GM19468 (cell line): ENCODE measurements around the gene RAD1.
"Not testable (repeated sequence)": the region's sequence is repeated elsewhere in the genome, so short reads cannot be mapped to it uniquely, and the experiment has no call there.

ENCODE experiments used
- ATAC-seq: cut with Tn5 transposase; IDR thresholded peaks from one replicate; pipeline ENCODE4 v1.9.1; 2021; ENCODE audit warnings: mild to moderate bottlenecking, moderate library complexity, moderate number of reproducible peaks; ENCODE audit not compliant: unreplicated experiment; ENCODE audit errors: extremely low read depth

The RAD1 gene, protein sequence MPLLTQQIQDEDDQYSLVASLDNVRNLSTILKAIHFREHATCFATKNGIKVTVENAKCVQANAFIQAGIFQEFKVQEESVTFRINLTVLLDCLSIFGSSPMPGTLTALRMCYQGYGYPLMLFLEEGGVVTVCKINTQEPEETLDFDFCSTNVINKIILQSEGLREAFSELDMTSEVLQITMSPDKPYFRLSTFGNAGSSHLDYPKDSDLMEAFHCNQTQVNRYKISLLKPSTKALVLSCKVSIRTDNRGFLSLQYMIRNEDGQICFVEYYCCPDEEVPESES

DNA sequence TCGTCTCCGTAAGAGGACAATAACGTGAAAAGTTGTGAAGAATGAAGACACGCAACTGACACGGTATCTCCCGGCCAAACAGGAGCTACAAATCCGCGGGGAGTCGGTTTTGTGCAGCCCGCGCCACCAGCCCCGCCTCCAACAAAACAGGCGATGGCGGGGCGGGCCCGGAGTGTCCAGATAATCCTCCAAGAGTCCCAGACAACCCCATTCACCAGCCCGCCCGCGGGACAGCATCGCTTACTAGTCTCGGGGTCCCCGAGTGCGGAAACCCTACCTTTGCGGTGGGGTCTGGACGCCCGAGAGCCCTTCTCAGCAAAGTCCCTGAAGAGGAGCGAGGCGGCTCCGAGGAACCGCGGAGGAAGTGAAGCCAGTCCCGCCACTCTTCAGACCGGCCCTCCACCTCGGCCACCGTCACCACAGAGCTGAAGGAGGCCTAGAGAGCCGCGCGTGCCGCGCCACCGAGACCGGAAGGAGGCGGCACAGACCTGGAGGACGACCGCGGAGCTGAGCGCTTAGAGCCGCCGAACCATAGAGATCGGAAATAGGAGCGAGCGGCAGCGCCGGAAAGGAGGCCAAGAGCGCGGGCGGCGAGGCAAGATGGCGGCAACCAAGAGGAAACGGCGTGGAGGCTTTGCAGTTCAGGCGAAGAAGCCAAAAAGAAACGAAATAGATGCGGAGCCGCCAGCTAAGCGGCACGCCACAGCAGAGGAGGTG is at the start of gene RAD1, which contains the start of gene BRIX1:
Gene RAD1 (minus strand): TSS at position 366 of the 717 bp plus-strand sequence. CDS start 612 bp downstream, outside the sequence.
Gene BRIX1 (plus strand): TSS at position 573 of the 717 bp plus-strand sequence. CDS start 28 bp downstream, at position 601.
- peak; percentile 100 for ATAC-seq

DNA sequence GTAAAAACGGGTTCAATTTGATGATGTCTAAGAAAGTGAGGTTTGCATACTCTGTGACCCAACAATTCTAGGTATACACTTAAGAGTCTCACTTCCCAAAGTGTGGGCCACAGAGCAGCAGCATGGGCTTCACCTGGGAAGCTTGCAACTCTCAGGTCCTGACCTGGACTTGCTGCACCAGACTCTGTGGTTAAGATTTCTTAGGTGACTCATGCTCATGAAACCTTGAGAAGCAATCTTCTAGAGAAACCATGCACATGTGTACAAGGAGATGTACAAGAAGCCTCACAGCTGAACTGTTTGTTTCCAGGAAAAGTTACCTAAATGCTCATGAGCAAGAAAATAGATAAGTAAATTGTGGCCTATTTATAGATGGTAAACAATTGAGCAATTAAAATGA is 44.0 kb upstream of the RAD1 start:
- peak; percentile 79 for ATAC-seq

DNA sequence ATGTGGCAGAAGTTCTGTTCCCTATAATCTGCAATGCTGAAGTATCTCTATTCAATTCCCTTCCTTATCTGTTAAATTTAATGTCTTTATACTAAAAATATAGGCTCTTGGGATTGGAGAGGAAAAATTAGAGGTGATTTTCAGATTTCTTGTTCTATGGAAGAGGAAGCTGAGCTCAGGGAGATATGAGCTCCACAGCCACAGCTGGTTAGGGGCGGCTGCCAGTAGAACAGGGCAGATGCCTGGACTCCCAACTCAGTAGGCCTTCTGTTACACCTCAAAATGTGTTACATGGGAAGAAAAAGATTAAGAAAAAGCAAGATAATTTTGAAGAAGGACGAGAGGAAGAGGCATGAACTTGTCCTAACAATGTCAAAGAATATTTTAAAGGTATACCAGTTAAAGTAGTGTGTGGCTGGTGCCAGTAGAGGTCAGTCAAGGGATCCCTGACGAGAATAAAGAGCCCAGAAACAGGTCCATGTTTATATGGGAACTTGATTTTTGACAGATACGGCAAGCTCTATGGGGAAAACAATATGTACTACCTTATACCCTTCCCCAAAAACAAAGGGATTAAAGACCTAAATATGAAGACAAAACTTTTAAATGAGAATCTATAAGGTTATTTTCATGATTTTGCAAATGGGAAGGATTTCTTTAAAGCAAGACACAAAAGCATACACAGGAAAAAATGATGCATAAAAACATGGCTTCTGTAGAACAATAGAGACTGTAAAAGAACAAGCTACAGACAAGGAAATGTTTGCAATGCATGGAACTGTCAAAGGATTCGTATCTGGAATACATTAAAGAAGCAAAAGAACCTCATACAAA is 42.8 kb upstream of the RAD1 start:
- no peak for ATAC-seq

DNA sequence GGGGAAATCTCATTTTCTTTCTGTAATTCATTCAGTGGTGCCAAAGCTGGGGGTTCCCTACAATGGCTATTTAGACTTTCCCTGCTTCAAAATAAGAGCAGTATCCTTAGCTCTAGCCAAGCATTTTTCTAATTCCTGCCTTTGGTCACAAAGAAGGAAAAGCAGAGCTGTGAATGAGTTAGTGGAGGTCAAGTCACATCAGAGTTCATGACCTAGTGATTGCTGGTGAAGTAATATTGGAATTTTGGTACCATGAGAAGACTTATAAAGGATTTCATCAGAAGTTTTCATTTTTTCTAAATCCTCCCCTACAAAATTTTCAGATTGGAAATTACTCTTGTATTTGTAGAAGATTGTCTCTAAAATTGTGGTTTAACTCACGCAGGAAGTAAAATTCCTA is 42.0 kb upstream of the RAD1 start:
- no peak for ATAC-seq

DNA sequence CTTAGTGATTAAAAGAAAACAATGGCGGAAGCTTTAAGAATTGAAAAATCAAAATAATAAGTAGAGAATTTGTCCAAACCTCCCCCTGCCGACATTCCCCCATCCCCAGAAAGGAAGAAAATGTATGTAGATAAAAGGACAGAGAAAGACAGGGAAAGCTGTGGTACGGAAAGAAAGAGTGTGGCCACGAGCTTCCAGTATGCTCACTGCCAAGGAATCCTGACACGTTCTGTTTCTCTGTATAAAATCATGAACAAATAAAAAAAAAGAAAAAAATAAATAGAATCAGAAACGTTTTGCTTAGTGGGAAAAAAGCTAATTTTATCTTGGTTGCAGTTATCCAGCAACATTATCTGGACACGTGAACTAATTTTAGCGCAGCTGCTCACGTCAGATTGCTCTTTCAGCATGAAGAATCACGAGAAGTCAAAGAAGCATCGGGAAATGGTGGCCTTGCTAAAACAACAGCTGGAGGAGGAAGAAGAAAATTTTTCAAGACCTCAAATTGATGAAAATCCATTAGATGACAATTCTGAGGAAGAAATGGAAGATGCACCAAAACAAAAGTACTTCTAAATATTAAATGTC is 29.2 kb upstream of the RAD1 start:
- ATAC-seq, result no peak

DNA sequence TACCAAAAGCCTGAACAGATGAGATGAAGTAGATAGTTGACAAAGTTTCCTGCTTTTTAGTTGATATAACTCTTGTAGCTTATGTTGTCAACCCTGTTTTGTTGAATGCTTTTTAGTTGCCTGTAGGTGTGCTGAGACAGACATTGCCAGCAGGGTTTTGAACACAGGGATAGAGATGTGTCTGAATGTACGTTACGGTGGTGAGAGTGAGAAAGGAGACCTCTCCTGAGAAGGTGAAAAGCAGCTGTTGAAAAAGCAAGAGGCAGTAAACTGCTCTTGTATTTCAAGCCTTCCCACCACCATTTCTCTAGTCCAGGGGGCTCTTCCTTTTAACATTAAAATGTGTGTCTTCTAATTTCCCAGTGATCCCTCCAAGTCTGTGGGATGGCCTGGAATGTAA is 28.7 kb upstream of the RAD1 start:
- ATAC-seq, result no peak

DNA sequence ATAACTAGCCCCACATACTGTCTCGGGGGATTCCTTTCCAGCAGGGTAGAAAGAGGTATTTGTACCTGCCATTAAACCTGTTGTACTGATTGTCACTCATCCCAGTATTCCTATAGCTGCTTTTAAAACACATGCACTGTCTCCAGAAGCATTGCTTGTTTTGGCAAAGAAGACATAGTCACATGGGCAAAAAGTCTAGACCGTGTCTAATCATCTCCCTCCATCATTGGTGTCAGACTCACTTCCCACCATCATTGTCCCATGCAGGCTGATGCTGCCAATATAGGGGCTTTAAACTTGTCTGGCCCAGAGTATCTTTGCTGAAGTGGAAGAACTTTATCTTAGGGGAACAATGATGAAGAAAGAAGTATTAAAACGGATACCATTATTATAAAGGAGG is 26.6 kb upstream of the RAD1 start:
- ATAC-seq, result no peak

DNA sequence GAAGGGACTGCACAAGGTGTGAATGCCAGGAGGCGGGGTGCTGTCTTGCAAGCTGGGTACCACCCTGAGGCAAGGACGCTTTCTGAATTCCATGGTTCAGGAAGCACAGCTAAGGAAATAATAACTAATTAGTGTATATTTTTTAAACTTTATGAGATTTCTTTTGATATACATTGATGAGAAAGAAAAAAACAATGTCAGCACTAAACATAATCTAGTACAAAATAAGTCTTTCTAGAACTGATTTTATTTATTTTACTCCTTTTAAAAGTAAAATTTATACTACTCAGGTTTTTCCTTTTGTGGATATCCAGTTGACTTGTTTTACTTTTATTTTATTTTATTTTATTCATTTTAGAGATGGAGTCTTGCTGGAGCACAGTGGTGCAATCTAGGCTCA is 17.6 kb upstream of the RAD1 start:
- ATAC-seq, result no peak

DNA sequence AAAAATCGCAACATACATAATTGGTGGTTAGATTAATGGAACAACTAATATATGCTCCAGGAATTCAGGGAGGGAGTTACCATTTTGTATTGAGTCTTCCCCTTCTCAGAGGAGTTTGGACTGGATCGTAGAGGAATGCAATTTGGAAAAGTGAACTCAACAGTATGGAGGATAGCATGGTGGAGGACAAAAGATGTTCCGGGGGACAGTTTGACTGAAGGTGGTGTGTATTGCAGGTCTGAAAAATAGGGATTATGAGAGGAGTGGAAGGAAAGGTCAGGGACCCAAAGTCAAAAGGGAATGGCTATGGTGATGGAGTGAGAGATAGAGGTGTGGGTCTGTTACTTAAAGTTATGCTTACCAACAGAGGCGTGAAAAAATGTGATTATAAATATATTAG is 15.6 kb upstream of the RAD1 start:
- ATAC-seq, result no peak

DNA sequence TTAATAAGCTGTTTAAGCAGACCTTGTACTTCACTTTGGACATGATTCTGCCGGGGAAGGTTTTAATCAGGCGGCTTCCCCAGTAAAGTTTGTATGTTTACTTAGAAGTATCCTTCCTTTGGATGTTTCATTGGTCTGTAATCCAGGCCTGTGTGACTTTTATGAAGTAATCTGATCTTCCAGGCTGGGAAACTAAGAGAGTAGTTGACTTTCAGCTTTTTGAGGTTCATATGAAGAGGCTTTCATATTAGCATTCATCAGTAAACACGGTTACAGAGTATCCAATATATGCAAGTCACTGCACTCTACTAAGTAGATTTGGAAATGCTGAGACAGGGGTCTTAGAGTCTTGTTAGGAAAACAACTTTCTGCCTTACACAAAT is 15.1 kb upstream of the RAD1 start:
- ATAC-seq, result no peak

DNA sequence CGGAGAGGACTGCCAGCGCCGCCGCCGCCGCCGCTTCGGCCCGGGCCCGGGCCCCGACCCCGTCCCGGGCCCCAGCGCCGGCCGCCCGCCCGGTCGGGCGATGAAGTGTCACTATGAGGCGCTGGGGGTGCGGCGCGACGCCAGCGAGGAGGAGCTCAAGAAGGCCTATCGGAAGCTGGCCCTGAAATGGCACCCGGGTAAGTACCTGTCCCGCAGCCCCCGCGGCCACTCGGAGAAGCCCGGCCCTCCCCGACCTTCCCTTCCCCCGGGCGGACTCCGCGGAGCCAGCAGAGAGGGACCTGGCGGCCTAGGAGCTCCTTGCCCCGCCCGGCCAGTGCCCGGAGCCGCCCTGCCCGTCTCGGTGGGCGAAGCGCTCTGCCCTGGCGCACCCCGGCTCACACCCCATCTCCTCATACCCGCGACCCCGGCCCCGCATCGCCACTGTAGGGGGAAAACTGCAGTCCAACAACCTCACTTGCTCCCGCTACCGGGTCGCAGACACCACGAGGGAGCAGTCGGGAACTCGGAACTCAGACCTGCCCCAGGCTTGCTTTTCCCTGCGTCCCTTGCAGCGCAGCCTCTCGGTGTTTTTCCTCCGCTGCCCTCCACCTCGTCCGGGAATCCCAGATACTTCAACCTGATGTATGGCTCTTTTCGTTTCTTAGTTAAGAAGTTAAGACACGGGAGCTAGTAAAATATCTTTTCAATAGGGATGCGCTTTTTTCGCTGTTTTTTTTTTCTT is 14.6 kb upstream of the RAD1 start:
- ATAC-seq, result peak; percentile 83

DNA sequence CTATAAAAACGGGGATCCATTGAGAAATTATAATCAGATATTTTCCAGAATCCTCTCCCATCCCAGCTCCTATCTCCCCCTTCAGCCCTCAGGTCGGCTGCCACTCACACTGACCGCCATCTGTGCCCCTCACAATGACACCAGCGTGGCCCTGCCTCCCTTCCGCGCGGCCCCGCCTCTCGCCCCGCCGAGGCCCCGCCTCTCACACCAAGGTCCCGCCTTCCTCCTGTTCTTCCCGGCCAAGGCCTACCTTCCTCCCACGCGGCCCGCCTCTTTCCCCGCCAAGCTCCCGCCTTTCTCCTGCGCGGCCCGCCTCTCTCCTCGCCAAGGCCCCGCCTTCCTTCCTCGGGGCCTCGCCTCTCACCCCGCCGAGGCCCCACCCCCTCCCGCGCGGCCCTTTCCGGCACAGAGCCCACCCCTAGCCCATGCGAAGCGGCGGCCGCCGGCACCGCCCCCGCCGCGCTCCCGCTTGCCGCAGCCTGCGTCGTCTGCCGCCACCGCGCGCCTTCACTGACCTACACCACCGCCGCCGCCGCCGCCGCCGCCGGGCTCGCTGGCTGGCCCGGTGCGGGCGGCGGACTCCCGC is 13.9 kb upstream of the RAD1 start, which contains the start of gene DNAJC21:
Gene DNAJC21 (plus strand): TSS at position 426 of the 586 bp plus-strand sequence. CDS start 261 bp downstream, outside the sequence.
- ATAC-seq, result peak; percentile 74

DNA sequence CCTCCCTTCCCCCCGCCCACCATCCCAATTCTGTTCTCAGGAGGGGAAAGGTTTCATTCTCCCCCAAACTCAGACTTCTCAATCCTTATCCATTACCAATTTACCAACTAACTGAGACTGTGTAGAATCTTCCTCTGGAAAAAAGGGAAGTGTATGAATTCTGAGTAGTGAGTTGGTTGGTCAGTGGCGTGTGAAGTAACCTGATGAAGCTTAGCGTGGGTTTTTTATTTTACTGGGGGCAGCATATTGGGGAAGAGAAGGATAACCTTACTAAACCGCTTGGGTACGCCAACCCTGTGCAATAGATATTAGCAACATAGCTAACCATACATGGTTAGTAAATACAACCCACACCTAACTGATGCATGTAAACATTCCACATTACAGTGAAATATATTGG is 13.0 kb upstream of the RAD1 start:
- no peak for ATAC-seq

DNA sequence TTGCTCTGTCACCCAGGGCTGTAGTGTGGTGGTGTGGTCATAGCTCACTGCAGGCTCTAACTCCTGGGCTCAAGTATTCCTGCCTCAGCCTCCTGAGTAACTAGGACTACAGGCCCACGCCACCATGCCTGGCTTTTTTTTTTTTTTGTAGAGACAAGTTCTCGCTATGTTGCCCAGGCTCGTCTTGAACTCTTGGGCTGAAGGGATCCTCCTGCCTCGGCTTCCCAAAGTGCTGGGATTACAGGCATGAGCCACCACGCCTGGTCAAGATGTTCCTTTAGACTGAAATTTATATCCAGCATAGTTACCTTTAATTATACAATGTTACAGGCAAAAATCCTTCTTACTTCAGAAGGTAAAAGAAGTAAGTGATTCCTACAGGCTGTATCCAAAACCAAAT is 12.5 kb upstream of the RAD1 start:
- no peak for ATAC-seq

DNA sequence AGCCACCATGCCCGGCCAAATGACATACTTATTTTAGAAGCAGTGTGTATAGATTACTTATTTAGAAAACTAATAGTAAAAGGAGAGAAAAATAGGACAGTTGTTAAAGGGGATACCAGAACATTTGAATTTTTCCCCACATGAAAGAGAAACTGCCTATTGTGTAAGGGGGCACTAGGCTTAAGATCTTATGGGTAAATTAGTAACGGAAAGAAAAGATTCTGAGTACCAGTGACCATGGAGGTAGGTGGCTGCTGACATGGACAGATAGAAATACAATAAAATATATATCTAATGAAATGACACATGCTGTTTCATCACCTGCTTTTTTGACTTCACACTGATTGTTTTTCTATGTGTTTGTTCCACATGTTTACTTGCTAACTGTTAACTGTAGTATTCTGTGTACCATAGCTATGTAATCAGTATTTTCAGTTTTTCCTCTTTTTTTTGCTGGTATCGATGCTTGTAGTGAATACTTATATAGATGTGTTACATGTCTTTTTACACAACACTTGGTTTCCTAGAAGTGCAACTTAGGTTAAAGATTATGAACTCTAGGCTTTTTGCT is 11.1 kb upstream of the RAD1 start:
- no peak for ATAC-seq

DNA sequence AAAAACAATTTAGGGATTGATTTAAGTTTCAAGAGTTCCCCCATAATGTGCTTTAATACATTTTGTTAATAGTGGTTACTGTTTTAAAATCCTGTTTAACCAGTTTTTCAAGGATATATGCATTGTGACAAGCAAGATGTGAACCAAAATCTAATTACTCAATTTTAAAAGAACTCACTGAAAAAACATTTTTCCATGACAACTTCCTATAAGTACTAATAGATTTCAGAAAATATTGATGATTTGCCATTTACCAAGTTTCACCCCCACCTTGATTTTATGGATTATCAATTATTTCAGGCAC is 9.1 kb upstream of the RAD1 start:
- no peak for ATAC-seq

DNA sequence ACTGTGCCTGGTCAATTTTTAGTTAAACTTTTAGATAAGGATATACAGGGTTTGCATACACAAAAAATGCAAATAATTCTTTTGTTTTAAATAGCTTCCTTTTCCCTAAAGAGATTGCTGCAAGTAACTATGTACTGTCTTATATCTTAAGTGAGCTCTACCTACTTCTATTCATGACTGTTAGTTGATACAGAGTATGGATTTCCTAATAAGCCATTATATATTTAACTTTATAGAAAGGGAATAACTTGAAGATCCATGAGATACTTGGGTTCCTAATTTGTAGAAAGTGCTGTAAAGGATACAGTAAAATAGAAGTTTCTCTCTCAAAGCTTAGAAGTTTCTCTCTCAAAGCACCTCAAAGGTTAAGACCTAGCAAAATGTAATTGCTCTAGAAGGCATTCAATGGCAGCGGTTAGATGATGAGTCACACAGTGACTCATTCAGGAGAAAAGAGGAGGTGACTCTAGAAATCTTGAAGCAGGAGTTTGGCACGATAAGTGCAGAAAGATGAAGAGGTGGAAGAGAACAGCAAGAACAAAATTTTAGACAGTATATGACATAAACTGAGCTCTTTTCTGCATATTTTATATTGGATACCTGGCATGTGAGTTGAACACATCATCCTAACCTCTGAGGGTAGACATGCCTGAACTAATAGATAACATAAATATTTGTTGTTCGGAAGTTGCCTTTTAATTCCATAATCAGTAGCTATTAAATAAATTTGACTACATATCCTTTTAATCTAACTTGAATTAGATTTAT is 8.6 kb upstream of the RAD1 start:
- ATAC-seq, result no peak

DNA sequence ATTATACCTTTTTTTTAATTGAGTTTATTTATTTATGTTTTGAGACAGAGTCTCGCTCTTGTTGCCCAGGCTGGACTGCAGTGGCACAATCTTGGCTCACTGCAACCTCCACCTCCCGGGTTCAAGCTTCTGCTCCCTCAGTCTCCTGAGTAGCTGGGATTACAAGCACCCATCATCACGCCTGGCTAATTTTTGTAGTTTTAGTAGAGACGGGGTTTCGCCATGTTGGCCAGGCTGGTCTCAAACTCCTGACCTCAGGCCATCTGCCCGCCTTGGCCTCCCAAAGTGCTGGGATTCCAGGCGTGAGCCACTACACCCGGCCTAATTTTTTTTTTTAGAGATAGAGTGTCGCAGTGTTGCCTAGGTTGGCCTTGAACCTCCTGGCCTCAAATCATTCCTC is 8.0 kb upstream of the RAD1 start:
- ATAC-seq, result not testable (repeated sequence)

DNA sequence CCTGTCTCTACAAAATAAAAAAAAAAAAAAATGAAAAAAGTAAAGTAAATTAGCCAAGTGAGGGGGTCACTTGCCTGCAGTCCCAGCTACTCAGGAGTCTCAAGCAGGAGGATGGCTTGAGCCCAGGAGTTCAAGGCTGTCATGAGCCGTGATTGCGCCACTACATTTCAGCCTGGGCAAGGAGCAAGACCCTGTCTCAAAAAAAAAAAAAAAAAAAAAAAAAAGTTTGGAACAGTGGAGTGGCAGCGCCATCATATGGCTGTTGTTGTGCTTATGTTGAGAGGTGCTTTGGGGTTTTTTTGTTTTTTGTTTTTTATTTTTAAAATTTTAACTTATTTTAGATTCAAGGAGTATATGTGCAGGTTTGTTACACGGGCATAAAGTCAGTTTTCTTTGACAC is 3.8 kb upstream of the RAD1 start:
- no peak for ATAC-seq
